Measurements from ENCODE around the gene RPL7A.

GRCh38 chr9:133400292-133400691 is 52.3 kb downstream of the RPL7A start:
- no peak for TF ChIP-seq CTCF (conservative IDR thresholded peaks at IDR 0.05; ENCODE audit: low read length)
- TF ChIP-seq EZH2phosphoT487 (IDR thresholded peaks at IDR 0.05; ENCODE audit: borderline replicate concordance, low read depth, low read length): no peak

All from OCI-LY7 (cell line).